Measurements from ENCODE around the gene CRBN.
A peak's percentile ranks its signal among the peaks of the same experiment; 100 is the strongest.

GRCh38 chr3:3126477-3127431, 52.7 kb downstream of the CRBN start, which contains the start of gene TRNT1:
- TF ChIP-seq CTCF (IDR thresholded peaks at IDR 0.05) (peak in 1 of 6 experiments; percentile 7), POLR2A (IDR thresholded peaks at IDR 0.05) (peak in 2 of 4 donors; percentile 89 to 92)
